Caki2 (cell line): ENCODE measurements around the gene TLE5. TPM values are rescaled to one million over a fixed set of nuclear protein-coding genes. Genes with fewer than 3 reads are reported as not detected.

Experiments used
- DNase-seq: peaks from one replicate; pipeline ENCODE4 v3.0.0-alpha.2; 2015; ENCODE audit warnings: low read depth
- in situ Hi-C: cut with HindIII; loops from 2 replicates; pipeline ENCODE4 v1.10.0; 2016; ENCODE audit warnings: low sequenced_read_pairs, low pct_unique_long_range_greater_than_20kb, mixed read lengths
- total RNA-seq: library from RNA; depleted of rRNA; stranded (reverse); fragments of >200 nt; shearing (Covaris generic); gene quantifications from 2 replicates; pipeline ENCODE4 v1.2.3, GENCODE V29; 2014; ENCODE audit warnings: low replicate concordance; rRNA removed

The TLE5 gene
- total RNA-seq, result 117 and 168 TPM in 2 replicates

- in situ Hi-C loops, result no loop called here
These were observed at the start of gene TLE5 for GRCh38 chr19:3062165-3063105. Gene TLE5 (minus strand): TSS chr19:3062495. CDS start chr19:3062200, 295 bp downstream.

GRCh38 chr19:3111586-3112247 is 49.4 kb upstream of the TLE5 start:
- no peak for DNase-seq
- in situ Hi-C loops, result no loop called here

More at GRCh38 chr19:3062165-3063105, at the start of gene TLE5:
- DNase-seq, result no peak

- DNase-seq, result no peak
- in situ Hi-C loops, result no loop called here
These were observed 48.0 kb upstream of the TLE5 start for GRCh38 chr19:3110126-3110825.

- DNase-seq, result no peak
- in situ Hi-C loops, result no loop called here
These were observed 47.2 kb upstream of the TLE5 start for GRCh38 chr19:3109491-3109890.

GRCh38 chr19:3108775-3109174 is 46.5 kb upstream of the TLE5 start:
- in situ Hi-C loops, result no loop called here
- DNase-seq, result peak; percentile 12

GRCh38 chr19:3107658-3108057 is 45.4 kb upstream of the TLE5 start:
- in situ Hi-C loops, result no loop called here
- DNase-seq, result no peak

- no peak for DNase-seq
- in situ Hi-C loops, result no loop called here
These were observed 44.3 kb upstream of the TLE5 start for GRCh38 chr19:3106509-3107141.

GRCh38 chr19:3105641-3106508 is 43.6 kb upstream of the TLE5 start:
- in situ Hi-C loops, result no loop called here
- DNase-seq, result no peak

GRCh38 chr19:3104708-3104983 is 42.4 kb upstream of the TLE5 start:
- in situ Hi-C loops, result no loop called here

GRCh38 chr19:3102239-3103140 is 40.2 kb upstream of the TLE5 start:
- in situ Hi-C loops, result no loop called here
- DNase-seq, result no peak

More at GRCh38 chr19:3104708-3104983, 42.4 kb upstream of the TLE5 start:
- DNase-seq, result no peak

- in situ Hi-C loops, result no loop called here
- DNase-seq, result no peak
These were observed 38.7 kb upstream of the TLE5 start for GRCh38 chr19:3100747-3101730.

- in situ Hi-C loops, result no loop called here
- DNase-seq, result no peak
These were observed 38.0 kb upstream of the TLE5 start for GRCh38 chr19:3100331-3100730.

GRCh38 chr19:3099347-3100145 is 37.3 kb upstream of the TLE5 start:
- no peak for DNase-seq
- in situ Hi-C loops, result no loop called here

- no peak for DNase-seq
- in situ Hi-C loops, result no loop called here
These were observed 36.4 kb upstream of the TLE5 start for GRCh38 chr19:3098515-3099346.
